GM23338 (cell line): Measurements from ENCODE around the gene ELOVL7. TPM values are rescaled to one million over a fixed set of nuclear protein-coding genes. Genes with fewer than 3 reads are reported as not detected.
"Not testable (repeated sequence)": the region's sequence is repeated elsewhere in the genome, so short reads cannot be mapped to it uniquely, and the experiment has no call there.

Experiments used
- ATAC-seq: fragments of 200-7000 bp; cut with Tn5 transposase; 3 replicates; pipeline ENCODE4 v1.9.1; 2020
- DNase-seq: peaks from one replicate; pipeline ENCODE4 v3.0.0-alpha.2; 2015; ENCODE audit warnings: low spot score
- H2AFZ ChIP-seq: fragments of 200-600 bp; sonication (generic); 2 replicates; pipeline ENCODE4 v1.8.0; 2016; ENCODE audit warnings: antibody characterized with exemption, mild to moderate bottlenecking, moderate library complexity
- H3F3A ChIP-seq: fragments of 200-600 bp; sonication (generic); replicated peaks from 2 replicates; pipeline ENCODE4 v1.8.0; 2017; ENCODE audit warnings: antibody characterized with exemption, mixed run types, low read depth
- H3K27ac ChIP-seq: fragments of 200-600 bp; sonication (generic); 2 replicates; pipeline ENCODE4 v1.6.1; 2016; ENCODE audit warnings: low read depth
- H3K27me3 ChIP-seq: fragments of 200-600 bp; sonication (generic); 2 replicates; pipeline ENCODE4 v1.8.0; 2016; ENCODE audit warnings: mild to moderate bottlenecking, mixed run types, moderate library complexity; ENCODE audit not compliant: insufficient read depth
- H3K36me3 ChIP-seq: fragments of 200-600 bp; sonication (generic); 2 replicates; pipeline ENCODE4 v1.8.0; 2016; ENCODE audit warnings: mild to moderate bottlenecking; ENCODE audit not compliant: insufficient read depth
- H3K4me1 ChIP-seq: fragments of 200-600 bp; sonication (generic); 2 replicates; pipeline ENCODE4 v1.8.0; 2016; ENCODE audit warnings: mild to moderate bottlenecking, moderate library complexity; ENCODE audit not compliant: insufficient read depth
- H3K4me2 ChIP-seq: fragments of 200-600 bp; sonication (generic); 2 replicates; pipeline ENCODE4 v1.7.1; 2017; ENCODE audit warnings: mixed run types
- H3K4me3 ChIP-seq: fragments of 200-600 bp; sonication (generic); 2 replicates; pipeline ENCODE4 v1.6.1; 2016; ENCODE audit warnings: mixed run types
- H3K79me2 ChIP-seq: fragments of 200-600 bp; sonication (generic); replicated peaks from 2 replicates; pipeline ENCODE4 v1.8.0; 2017; ENCODE audit warnings: mild to moderate bottlenecking; ENCODE audit not compliant: insufficient read depth
- H3K9me2 ChIP-seq: fragments of 200-600 bp; sonication (generic); 2 replicates; pipeline ENCODE4 v1.8.0; 2017; ENCODE audit not compliant: insufficient read depth
- H4K20me1 ChIP-seq: fragments of 200-600 bp; sonication (generic); replicated peaks from 2 replicates; pipeline ENCODE4 v1.8.0; 2017; ENCODE audit warnings: mild to moderate bottlenecking; ENCODE audit not compliant: insufficient read depth
- H3K27ac Mint-ChIP-seq: 2 replicates; pipeline ENCODE4 v1.8.0; 2020; ENCODE audit warnings: inconsistent platforms, mild to moderate bottlenecking, moderate library complexity, mixed read lengths
- H3K27me3 Mint-ChIP-seq: 3 replicates; pipeline ENCODE4 v1.8.0; 2022; ENCODE audit warnings: low read depth, mild to moderate bottlenecking, moderate library complexity, mixed read lengths, inconsistent platforms; ENCODE audit not compliant: insufficient read depth, poor library complexity
- H3K36me3 Mint-ChIP-seq: 3 replicates; pipeline ENCODE4 v1.8.0; 2021; ENCODE audit warnings: low read depth, mild to moderate bottlenecking, inconsistent platforms, moderate library complexity, mixed read lengths
- H3K4me1 Mint-ChIP-seq: 3 replicates; pipeline ENCODE4 v1.8.0; 2020; ENCODE audit warnings: mild to moderate bottlenecking, inconsistent platforms, mixed read lengths
- H3K4me3 Mint-ChIP-seq: 3 replicates; pipeline ENCODE4 v1.8.0; 2021; ENCODE audit warnings: moderate library complexity, mild to moderate bottlenecking, inconsistent platforms, mixed read lengths
- H3K9me3 Mint-ChIP-seq: 3 replicates; pipeline ENCODE4 v1.8.0; 2020; ENCODE audit warnings: moderate library complexity, mild to moderate bottlenecking, inconsistent platforms, mixed read lengths
- CREB1 ChIP-seq: fragments of 250-450 bp; sonication (Bioruptor Pico); IDR thresholded peaks from 2 replicates; pipeline ENCODE4 v1.5.0; 2020; ENCODE audit warnings: low read depth, mild to moderate bottlenecking, moderate library complexity
- ETS1 ChIP-seq: IDR thresholded peaks from 2 replicates; pipeline ENCODE4 v1.6.1; 2016; ENCODE audit warnings: antibody characterized with exemption
- EZH2 ChIP-seq: fragments of 200-600 bp; sonication (generic); IDR thresholded peaks from one replicate; pipeline ENCODE4 v1.8.0; 2017; ENCODE audit warnings: antibody characterized with exemption, mild to moderate bottlenecking, low read depth; ENCODE audit not compliant: unreplicated experiment
- EZH2phosphoT487 ChIP-seq: fragments of 200-600 bp; sonication (generic); IDR thresholded peaks from one replicate; pipeline ENCODE4 v1.8.1; 2018; ENCODE audit warnings: antibody characterized with exemption; ENCODE audit not compliant: unreplicated experiment
- JUNB ChIP-seq: IDR thresholded peaks from one replicate; pipeline ENCODE4 v1.6.1; 2016; ENCODE audit warnings: antibody characterized with exemption; ENCODE audit not compliant: unreplicated experiment
- POLR2AphosphoS5 ChIP-seq: IDR thresholded peaks from 2 replicates; pipeline ENCODE4 v1.6.1; 2016; ENCODE audit warnings: antibody characterized with exemption, low read depth
- STAT1 ChIP-seq: IDR thresholded peaks from one replicate; pipeline ENCODE4 v1.6.1; 2016; ENCODE audit warnings: antibody characterized with exemption; ENCODE audit not compliant: unreplicated experiment
- ZNF114 ChIP-seq: fragments of 250-450 bp; sonication (Bioruptor Pico); IDR thresholded peaks from 2 replicates; pipeline ENCODE4 v1.5.0; 2020; ENCODE audit warnings: mild to moderate bottlenecking, moderate library complexity
- polyA plus RNA-seq: library from polyadenylated mRNA; unstranded; fragments of >200 nt; fragmentation: Nextera tagmentation; extraction: Ambion mirVana; gene quantifications from 2 replicates; pipeline ENCODE4 v1.2.1, GENCODE V29; 2016
- total RNA-seq: library from RNA; depleted of rRNA; stranded (reverse); fragments of >200 nt; shearing (Covaris generic); gene quantifications from 2 replicates; pipeline ENCODE4 v1.2.3, GENCODE V29; 2014
- TF ChIP-seq, protein P1 (sequence below): IDR thresholded peaks from one replicate; pipeline ENCODE4 v1.6.1; 2018; ENCODE audit warnings: antibody characterized with exemption; ENCODE audit not compliant: unreplicated experiment
- TF ChIP-seq, protein P2 (sequence below), 2 experiments: fragments of 200-600 bp in 1 of 2; sonication (generic) in 1 of 2; conservative IDR thresholded peaks; 2 replicates each; pipeline versions ENCODE4 v1.5.1 to v1.6.1; 2016 to 2017; ENCODE audit warnings: antibody characterized with exemption in 2 of 2, low read depth in 2 of 2, mild to moderate bottlenecking in 2 of 2, moderate library complexity in 1 of 2

The ELOVL7 gene
- total and polyA plus RNA-seq, 2 experiments from 2014 or later = 2.3 to 7.0 TPM

- not testable (repeated sequence) for H3K4me3 ChIP-seq, H3K27ac Mint-ChIP-seq, H3K9me2 ChIP-seq, H3K4me1 Mint-ChIP-seq, H3K79me2 ChIP-seq, H3K27me3 ChIP-seq, DNase-seq, H3K36me3 Mint-ChIP-seq, H3K4me3 Mint-ChIP-seq, H3K4me2 ChIP-seq, H3K27ac ChIP-seq, ATAC-seq, H3K4me1 ChIP-seq, H2AFZ ChIP-seq, H3K36me3 ChIP-seq, H4K20me1 ChIP-seq, H3F3A ChIP-seq, H3K27me3 Mint-ChIP-seq
- peaks cover 11% of the 10 kb centered on the region for H3K9me3 Mint-ChIP-seq
Observed at GRCh38 chr5:60715201-60715928, 128.7 kb downstream of the ELOVL7 start.

- no peak overlapping the region for H3K4me3 Mint-ChIP-seq
- H3K9me3 Mint-ChIP-seq = peaks cover 11% of the 10 kb centered on the region
- H3K4me1 Mint-ChIP-seq = no peaks in the 10 kb centered on the region
- Histone ChIP-seq H3K27ac (no peak overlapping the region), H3K27me3 (no peaks in the 10 kb centered on the region), H3F3A (no peaks in the 10 kb centered on the region), H3K4me3 (no peak overlapping the region), H3K9me2 (no peaks in the 10 kb centered on the region), H3K4me2 (no peak overlapping the region), H3K79me2 (no peaks in the 10 kb centered on the region), H2AFZ (no peak overlapping the region), H3K4me1 (no peaks in the 10 kb centered on the region), H4K20me1 (no peaks in the 10 kb centered on the region), H3K36me3 (no peaks in the 10 kb centered on the region)
- H3K27me3 Mint-ChIP-seq = peaks cover 4% of the 10 kb centered on the region
- DNase-seq = no peak
- H3K36me3 Mint-ChIP-seq = peaks cover 4% of the 10 kb centered on the region; the same call in 1 of the 3 replicates
- no peak for ATAC-seq
- H3K27ac Mint-ChIP-seq = no peak overlapping the region
- TF ChIP-seq ZNF114 (CRISPR knock-in tag) = no peak
- no peak for TF ChIP-seq EZH2phosphoT487
- TF ChIP-seq, protein P1, sequence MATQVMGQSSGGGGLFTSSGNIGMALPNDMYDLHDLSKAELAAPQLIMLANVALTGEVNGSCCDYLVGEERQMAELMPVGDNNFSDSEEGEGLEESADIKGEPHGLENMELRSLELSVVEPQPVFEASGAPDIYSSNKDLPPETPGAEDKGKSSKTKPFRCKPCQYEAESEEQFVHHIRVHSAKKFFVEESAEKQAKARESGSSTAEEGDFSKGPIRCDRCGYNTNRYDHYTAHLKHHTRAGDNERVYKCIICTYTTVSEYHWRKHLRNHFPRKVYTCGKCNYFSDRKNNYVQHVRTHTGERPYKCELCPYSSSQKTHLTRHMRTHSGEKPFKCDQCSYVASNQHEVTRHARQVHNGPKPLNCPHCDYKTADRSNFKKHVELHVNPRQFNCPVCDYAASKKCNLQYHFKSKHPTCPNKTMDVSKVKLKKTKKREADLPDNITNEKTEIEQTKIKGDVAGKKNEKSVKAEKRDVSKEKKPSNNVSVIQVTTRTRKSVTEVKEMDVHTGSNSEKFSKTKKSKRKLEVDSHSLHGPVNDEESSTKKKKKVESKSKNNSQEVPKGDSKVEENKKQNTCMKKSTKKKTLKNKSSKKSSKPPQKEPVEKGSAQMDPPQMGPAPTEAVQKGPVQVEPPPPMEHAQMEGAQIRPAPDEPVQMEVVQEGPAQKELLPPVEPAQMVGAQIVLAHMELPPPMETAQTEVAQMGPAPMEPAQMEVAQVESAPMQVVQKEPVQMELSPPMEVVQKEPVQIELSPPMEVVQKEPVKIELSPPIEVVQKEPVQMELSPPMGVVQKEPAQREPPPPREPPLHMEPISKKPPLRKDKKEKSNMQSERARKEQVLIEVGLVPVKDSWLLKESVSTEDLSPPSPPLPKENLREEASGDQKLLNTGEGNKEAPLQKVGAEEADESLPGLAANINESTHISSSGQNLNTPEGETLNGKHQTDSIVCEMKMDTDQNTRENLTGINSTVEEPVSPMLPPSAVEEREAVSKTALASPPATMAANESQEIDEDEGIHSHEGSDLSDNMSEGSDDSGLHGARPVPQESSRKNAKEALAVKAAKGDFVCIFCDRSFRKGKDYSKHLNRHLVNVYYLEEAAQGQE = no peak
- no peak for TF ChIP-seq CREB1 (CRISPR knock-in tag)
- TF ChIP-seq ETS1 = no peak
- TF ChIP-seq EZH2 = no peak
- no peak for TF ChIP-seq POLR2AphosphoS5
- TF ChIP-seq, protein P2, sequence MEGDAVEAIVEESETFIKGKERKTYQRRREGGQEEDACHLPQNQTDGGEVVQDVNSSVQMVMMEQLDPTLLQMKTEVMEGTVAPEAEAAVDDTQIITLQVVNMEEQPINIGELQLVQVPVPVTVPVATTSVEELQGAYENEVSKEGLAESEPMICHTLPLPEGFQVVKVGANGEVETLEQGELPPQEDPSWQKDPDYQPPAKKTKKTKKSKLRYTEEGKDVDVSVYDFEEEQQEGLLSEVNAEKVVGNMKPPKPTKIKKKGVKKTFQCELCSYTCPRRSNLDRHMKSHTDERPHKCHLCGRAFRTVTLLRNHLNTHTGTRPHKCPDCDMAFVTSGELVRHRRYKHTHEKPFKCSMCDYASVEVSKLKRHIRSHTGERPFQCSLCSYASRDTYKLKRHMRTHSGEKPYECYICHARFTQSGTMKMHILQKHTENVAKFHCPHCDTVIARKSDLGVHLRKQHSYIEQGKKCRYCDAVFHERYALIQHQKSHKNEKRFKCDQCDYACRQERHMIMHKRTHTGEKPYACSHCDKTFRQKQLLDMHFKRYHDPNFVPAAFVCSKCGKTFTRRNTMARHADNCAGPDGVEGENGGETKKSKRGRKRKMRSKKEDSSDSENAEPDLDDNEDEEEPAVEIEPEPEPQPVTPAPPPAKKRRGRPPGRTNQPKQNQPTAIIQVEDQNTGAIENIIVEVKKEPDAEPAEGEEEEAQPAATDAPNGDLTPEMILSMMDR (conservative IDR thresholded peaks at IDR 0.05; ENCODE audit: low read depth in 2 of 2) = no peak
- no peak for TF ChIP-seq STAT1
- TF ChIP-seq JUNB = no peak
Observed at GRCh38 chr5:60712950-60713349, 131.1 kb downstream of the ELOVL7 start.
